T-helper 2 cell treated with Interferon-gamma antibody and Interleukin-4, amounts not matched to agents 5 μg/mL and 100 μg/mL, for 36 hours (primary cell): ENCODE measurements around the gene SCGB1D1.
A peak's percentile ranks its signal among the peaks of the same experiment; 100 is the strongest.

ENCODE experiments used
- DNase-seq: peaks from one replicate; pipeline ENCODE4 v3.0.0; 2021; ENCODE audit warnings: low spot score
- H3K27ac Mint-ChIP-seq: one replicate; pipeline ENCODE4 v1.8.0; 2021; ENCODE audit warnings: mild to moderate bottlenecking, mixed read lengths
- H3K27me3 Mint-ChIP-seq: one replicate; pipeline ENCODE4 v1.8.0; 2021; ENCODE audit warnings: low read depth, mixed read lengths
- H3K36me3 Mint-ChIP-seq: one replicate; pipeline ENCODE4 v1.8.0; 2021; ENCODE audit warnings: low read depth, mixed read lengths
- H3K4me1 Mint-ChIP-seq: one replicate; pipeline ENCODE4 v1.8.0; 2021; ENCODE audit warnings: low read depth, mixed read lengths
- H3K4me3 Mint-ChIP-seq: one replicate; pipeline ENCODE4 v1.8.0; 2022; ENCODE audit warnings: mild to moderate bottlenecking, moderate library complexity, mixed read lengths
- H3K9me3 Mint-ChIP-seq: one replicate; pipeline ENCODE4 v1.8.0; 2021; ENCODE audit warnings: mixed read lengths

SCGB1D1 gene

DNA sequence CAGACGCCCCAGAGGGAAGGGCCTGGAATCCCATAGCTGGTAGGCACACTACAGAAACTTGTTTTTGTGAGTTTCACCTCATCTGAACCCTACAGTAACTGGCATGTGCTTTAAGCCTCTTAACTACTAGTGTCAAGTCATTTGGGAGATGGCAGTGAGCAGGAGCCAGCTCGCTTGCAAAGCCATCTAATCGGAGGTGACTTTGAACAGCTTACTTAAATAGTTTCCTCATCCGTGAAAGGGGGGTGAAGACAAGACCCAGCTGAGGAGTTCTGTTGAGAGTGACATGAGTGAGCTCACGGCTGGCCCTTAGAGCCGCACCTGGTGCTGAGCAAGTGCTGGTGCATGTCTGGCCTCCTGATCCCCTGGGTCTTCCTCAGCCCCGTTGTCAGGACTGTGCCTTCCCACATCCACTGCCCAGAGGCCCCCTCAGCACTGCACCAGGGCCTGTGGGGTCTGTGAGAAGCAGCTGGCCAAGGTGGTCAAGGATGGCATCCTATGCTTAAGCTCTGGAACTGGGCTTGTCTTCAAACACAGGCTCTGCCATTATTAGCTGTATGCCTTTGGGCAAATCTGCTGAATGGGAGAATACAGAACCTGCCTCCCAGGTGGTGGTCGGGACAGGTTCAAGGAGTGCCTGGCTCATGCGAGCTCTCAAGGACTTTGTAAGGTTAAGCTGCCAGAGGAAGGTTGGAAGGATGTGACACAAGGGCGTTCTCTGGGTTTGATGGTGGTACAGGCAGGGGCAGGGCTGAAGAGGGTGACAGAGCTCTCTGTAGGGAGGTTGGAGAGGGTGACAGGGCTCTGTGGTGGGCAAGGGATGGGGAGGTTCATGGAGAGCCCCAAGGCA is 38.9 kb upstream of the SCGB1D1 start:
- no peak for DNase-seq
- H3K36me3 Mint-ChIP-seq = peaks cover 65% of the 10 kb centered on the region
- no peak overlapping the region for H3K4me3 Mint-ChIP-seq
- H3K27me3 Mint-ChIP-seq = no peaks in the 10 kb centered on the region
- H3K9me3 Mint-ChIP-seq = no peaks in the 10 kb centered on the region
- no peak overlapping the region for H3K27ac Mint-ChIP-seq
- H3K4me1 Mint-ChIP-seq = no peaks in the 10 kb centered on the region

DNA sequence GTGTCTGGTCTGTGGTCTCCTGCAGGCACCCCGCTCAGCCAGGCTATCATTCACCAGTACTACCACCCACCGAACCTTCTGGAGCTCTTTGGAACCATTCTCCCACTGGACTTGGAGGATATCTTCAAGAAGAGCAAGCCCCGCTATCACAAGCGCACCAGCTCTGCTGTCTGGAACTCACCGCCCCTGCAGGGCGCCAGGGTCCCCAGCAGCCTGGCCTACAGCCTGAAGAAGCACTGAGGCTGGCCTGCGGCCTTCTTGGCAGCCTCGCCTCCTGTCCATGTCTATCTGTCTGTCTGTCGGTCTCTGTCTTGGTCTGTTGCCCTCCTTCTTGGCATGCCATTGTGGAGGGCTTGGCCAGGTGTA is 38.3 kb upstream of the SCGB1D1 start:
- Mint-ChIP-seq H3K27me3 (no peaks in the 10 kb centered on the region), H3K36me3 (peaks cover 60% of the 10 kb centered on the region), H3K9me3 (no peaks in the 10 kb centered on the region), H3K4me3 (no peak overlapping the region), H3K27ac (no peak overlapping the region), H3K4me1 (no peaks in the 10 kb centered on the region)
- no peak for DNase-seq

DNA sequence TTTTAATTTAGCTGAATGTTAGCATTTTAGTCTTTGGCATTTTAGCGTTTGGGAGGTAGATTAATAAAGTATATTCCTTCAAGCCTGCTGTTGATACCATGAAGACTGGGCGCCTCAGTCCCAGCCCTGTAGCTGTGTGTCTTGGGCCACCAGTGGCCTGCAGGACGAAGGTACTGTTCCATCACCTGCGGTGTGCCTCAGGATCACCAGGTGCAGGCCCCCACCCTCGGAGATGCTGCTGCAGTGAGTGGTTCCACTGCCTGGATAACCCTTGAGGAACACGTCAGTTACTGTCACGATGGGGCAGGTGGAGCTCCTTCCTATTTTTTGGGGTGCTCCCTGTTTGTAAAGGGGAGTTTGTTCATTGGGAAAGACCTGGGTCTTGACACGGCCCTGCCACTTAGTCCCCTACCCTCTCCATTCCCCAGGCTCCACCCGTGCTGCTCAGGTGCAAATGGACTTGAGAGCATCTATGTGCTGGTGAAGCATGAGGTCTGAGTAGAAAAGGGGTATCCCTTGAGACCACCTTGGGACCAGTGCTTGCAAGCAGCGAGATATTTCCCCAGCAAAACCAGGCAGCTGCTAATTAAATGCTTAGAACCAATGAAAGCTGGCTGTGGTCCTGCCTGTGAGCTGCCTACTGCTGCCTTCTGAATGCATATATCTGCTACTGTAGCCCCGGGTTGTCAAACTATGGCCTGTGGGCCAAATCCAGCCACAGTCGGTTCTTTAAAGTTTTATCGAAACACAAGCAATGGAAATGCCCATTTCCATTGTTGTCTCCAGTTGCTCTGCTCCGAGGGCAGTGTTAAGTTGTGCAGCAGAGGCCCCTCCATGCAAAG is 37.5 kb upstream of the SCGB1D1 start:
- Mint-ChIP-seq H3K4me1 (no peaks in the 10 kb centered on the region), H3K9me3 (no peaks in the 10 kb centered on the region), H3K27me3 (no peaks in the 10 kb centered on the region), H3K36me3 (peaks cover 52% of the 10 kb centered on the region), H3K4me3 (no peak overlapping the region), H3K27ac (no peak overlapping the region)
- DNase-seq = no peak

DNA sequence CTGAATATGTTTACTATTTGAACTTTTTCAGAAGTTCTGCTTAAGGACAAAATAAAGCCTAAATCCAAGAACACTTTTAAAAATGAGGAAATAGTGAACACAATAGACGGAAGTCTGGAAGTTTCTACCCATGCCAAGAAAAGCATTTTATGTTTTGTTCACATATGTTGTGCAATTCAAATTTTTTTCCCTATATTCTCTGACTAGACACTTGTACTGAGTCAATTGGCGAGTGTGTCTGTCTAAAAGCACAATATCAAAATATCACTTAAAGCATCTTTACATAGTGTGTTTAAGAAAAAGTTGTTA is 37.0 kb upstream of the SCGB1D1 start:
- DNase-seq = no peak

DNA sequence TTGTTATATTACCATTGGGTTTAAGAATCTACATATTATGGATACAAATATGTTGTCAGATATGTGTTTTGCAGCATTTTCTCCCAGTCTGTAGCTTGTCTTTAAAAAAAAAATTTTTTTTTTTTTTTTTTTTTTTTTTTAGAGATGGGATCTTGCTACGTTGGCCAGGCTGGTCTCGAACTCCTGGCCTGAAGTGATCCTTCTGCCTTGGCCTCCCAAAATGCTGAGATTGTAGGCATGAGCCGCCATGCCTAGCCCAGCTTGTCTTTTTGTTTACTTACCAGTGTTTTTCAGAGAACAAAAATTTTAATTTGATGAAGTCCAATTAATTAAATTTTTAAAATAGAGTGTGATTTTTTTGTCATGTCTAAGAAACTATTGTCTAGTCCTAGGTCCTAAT is 36.4 kb upstream of the SCGB1D1 start:
- Mint-ChIP-seq H3K27me3 (no peaks in the 10 kb centered on the region), H3K9me3 (no peaks in the 10 kb centered on the region), H3K27ac (no peak overlapping the region), H3K36me3 (peaks cover 46% of the 10 kb centered on the region), H3K4me3 (no peak overlapping the region), H3K4me1 (no peaks in the 10 kb centered on the region)
- DNase-seq = no peak

More for the DNA sequence above, 37.0 kb upstream of the SCGB1D1 start:
- no peaks in the 10 kb centered on the region for H3K9me3 Mint-ChIP-seq
- no peak overlapping the region for H3K27ac Mint-ChIP-seq
- H3K4me3 Mint-ChIP-seq = no peak overlapping the region
- H3K4me1 Mint-ChIP-seq = no peaks in the 10 kb centered on the region
- peaks cover 47% of the 10 kb centered on the region for H3K36me3 Mint-ChIP-seq
- no peaks in the 10 kb centered on the region for H3K27me3 Mint-ChIP-seq

DNA sequence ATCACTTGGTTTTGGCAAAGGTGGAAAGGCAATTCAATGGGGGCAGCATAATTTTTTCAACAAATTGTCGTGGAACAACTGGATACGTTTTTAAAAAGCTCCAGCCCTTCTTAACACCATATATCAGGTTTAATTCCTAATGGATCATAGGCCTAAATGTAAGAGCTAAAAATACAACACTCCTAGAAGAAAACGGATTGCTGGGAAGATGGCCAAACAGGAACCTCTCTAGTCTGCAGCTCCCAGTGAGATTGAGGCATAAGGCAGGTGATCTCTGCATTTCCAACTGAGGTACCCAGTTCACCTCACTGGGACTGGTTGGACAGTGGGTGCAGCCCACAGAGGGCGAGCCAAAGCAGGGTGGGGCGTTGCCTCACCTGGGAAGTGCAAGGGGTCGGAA is 32.4 kb upstream of the SCGB1D1 start:
- no peak for DNase-seq
- peaks cover 19% of the 10 kb centered on the region for H3K36me3 Mint-ChIP-seq
- H3K4me1 Mint-ChIP-seq = no peaks in the 10 kb centered on the region

DNA sequence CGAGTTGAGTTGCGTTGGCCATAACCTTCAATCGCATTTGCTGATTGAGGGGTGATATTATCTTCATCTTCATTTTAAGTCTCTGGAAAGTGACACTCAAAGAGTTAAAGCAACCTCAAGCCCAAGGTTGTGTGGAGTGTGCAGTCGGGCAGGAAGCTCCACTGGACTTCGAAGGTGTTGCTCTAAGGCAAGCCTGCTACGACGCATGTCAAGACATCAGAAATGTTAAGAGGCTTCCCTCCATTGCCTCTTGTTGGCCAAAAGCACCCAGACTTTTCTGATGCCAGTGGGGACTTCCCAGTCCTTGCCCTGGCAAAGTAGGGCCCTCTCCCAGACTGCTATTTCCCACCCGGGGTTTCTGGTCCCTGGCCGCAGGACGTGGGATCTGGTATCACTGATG is 23.6 kb upstream of the SCGB1D1 start:
- peaks cover 2% of the 10 kb centered on the region for H3K4me1 Mint-ChIP-seq
- no peaks in the 10 kb centered on the region for H3K36me3 Mint-ChIP-seq

More for the DNA sequence above, 32.4 kb upstream of the SCGB1D1 start:
- H3K27me3 Mint-ChIP-seq = peaks cover 34% of the 10 kb centered on the region
- no peak overlapping the region for H3K27ac Mint-ChIP-seq
- no peaks in the 10 kb centered on the region for H3K9me3 Mint-ChIP-seq
- no peak overlapping the region for H3K4me3 Mint-ChIP-seq

DNA sequence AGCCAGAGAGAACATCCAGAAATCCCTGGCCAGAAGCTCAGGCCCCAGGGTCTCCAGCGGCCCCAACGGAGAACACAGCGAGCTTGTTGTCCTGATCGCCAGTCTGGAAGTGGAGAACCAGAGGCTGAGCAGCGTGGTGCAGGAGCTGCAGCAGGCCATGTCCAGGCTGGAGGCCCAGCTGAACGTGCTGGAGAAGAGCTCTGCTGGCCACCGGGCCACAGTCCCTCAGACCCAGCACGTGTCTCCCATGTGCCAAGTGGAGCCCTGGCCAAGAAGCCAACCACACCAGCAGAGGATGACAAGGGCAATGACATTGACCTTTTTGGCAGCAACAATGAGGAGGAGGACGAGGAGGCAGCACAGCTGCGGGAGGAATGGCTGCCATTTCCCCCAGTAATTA is 20.6 kb upstream of the SCGB1D1 start:
- H3K4me1 Mint-ChIP-seq = peaks cover 4% of the 10 kb centered on the region
- no peak overlapping the region for H3K4me3 Mint-ChIP-seq
- no peak overlapping the region for H3K27ac Mint-ChIP-seq
- no peaks in the 10 kb centered on the region for H3K36me3 Mint-ChIP-seq
- no peak for DNase-seq
- no peaks in the 10 kb centered on the region for H3K9me3 Mint-ChIP-seq
- H3K27me3 Mint-ChIP-seq = peaks cover 22% of the 10 kb centered on the region

More for the DNA sequence above, 23.6 kb upstream of the SCGB1D1 start:
- no peak overlapping the region for H3K27ac Mint-ChIP-seq
- H3K9me3 Mint-ChIP-seq = no peaks in the 10 kb centered on the region
- no peak for DNase-seq
- H3K27me3 Mint-ChIP-seq = peaks cover 26% of the 10 kb centered on the region
- H3K4me3 Mint-ChIP-seq = no peak overlapping the region

DNA sequence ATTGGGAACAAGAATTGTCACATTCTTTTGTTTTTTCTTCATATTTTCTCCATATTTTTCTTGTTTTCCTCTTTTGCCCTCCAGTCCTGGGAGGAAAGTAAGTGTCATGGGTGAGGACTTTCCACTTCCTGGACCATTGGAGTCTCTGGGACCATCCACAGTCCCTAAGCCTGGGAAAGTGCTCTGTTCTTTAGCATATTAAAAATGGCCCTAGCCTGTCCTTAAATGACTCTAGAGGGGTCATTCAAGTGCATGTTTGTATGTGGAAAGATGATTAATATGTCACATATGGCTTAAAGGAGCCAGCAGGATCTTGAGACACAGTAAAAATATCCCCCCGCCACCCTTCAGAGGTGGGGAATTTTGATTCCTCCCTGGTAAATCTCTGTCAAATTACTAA is 20.1 kb upstream of the SCGB1D1 start:
- H3K27ac Mint-ChIP-seq = no peak overlapping the region
- DNase-seq = no peak
- H3K4me3 Mint-ChIP-seq = no peak overlapping the region
- peaks cover 20% of the 10 kb centered on the region for H3K27me3 Mint-ChIP-seq
- H3K9me3 Mint-ChIP-seq = no peaks in the 10 kb centered on the region
- H3K4me1 Mint-ChIP-seq = peaks cover 4% of the 10 kb centered on the region
- no peaks in the 10 kb centered on the region for H3K36me3 Mint-ChIP-seq

DNA sequence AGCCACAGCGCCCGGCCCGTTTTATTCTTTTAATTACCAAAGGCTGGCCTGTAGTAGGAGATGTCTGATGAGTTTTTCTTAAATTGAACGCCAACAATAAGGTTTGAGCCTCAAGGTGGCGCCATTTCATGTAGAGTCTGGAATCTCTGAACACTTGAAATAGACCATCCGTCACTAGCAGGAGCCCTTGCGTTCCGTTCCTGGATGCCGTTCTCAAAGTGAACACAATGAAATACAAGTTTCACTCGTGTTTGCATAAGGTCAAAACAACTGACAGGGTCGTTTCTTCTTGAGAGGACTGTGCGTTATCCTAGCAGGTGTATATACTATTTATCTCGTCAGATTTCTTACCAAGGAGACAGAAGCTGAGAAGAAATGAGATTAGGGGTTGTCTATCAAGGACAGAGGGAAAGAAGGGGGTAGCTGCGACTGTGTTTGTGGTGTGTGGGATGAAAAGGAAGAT is 18.7 kb upstream of the SCGB1D1 start:
- H3K4me1 Mint-ChIP-seq = peaks cover 4% of the 10 kb centered on the region
- H3K36me3 Mint-ChIP-seq = no peaks in the 10 kb centered on the region
- H3K4me3 Mint-ChIP-seq = peak overlapping the region; percentile 30
- no peak overlapping the region for H3K27ac Mint-ChIP-seq
- DNase-seq = peak; percentile 58
- H3K9me3 Mint-ChIP-seq = no peaks in the 10 kb centered on the region
- H3K27me3 Mint-ChIP-seq = peaks cover 20% of the 10 kb centered on the region

DNA sequence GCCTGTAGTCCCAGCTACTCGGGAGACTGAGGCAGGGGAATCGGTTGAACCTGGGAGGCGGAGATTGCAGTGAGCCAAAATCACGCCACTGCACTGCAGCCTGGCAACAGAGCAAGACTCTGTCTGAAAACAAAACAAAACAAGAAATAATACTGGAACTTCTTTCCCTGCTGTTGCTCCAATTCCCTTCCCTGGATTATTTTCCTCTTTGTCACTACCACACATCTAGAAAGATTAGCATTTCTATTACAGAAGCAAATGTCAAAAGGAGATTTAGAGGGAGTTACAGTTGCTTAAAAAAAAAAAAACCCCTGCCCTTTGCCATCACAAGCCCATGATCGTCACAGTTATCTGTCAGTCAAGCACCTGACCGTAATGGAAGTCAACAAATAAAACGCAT is 17.7 kb upstream of the SCGB1D1 start:
- H3K4me3 Mint-ChIP-seq = no peak overlapping the region
- peaks cover 4% of the 10 kb centered on the region for H3K4me1 Mint-ChIP-seq
- no peaks in the 10 kb centered on the region for H3K9me3 Mint-ChIP-seq
- H3K27ac Mint-ChIP-seq = no peak overlapping the region
- DNase-seq = no peak
- peaks cover 20% of the 10 kb centered on the region for H3K27me3 Mint-ChIP-seq
- no peaks in the 10 kb centered on the region for H3K36me3 Mint-ChIP-seq

DNA sequence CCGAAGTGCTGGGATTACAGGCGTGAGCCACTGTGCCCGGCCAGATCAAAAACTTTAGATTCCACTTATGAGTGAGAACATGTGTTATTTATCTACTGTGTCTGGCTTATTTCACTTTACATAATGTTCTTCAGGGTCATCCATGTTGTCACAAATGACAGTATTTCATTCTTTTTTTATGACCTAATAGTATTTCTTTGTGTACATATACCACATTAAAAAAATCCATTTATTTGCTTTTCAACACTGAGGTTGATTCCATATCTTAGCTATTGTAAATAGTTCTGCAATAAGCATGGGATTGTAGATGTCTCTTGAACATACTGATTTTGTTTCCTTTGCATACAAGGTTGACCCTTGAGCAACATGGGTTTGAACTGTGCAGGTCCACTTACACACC is 13.2 kb upstream of the SCGB1D1 start:
- no peak for DNase-seq
- H3K27ac Mint-ChIP-seq = no peak overlapping the region
- no peak overlapping the region for H3K4me3 Mint-ChIP-seq

DNA sequence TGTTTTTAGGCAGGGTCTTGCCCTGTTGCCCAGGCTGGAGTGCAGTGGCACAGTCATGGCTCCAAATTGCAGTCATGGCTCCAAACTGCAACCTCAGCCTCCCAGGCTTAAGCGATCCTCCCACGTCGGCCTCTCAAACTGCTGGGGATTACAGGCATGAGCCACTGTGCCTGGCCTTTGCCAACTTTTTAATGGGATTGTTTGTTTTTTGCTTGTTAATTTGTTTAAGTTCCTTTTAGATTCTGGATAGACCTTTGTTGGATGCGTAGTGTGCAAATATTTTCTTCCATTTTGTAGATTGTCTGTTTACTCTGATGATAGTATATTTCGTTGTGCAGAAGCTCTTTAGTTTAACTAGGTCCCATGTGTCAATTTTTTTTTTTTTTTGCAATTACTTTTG is 10.0 kb upstream of the SCGB1D1 start:
- Mint-ChIP-seq H3K27me3 (peaks cover 16% of the 10 kb centered on the region), H3K4me3 (no peak overlapping the region), H3K4me1 (no peaks in the 10 kb centered on the region), H3K36me3 (no peaks in the 10 kb centered on the region), H3K9me3 (no peaks in the 10 kb centered on the region), H3K27ac (no peak overlapping the region)
- no peak for DNase-seq

More for the DNA sequence above, 13.2 kb upstream of the SCGB1D1 start:
- Mint-ChIP-seq H3K9me3 (no peaks in the 10 kb centered on the region), H3K27me3 (peaks cover 17% of the 10 kb centered on the region), H3K36me3 (no peaks in the 10 kb centered on the region), H3K4me1 (no peaks in the 10 kb centered on the region)

DNA sequence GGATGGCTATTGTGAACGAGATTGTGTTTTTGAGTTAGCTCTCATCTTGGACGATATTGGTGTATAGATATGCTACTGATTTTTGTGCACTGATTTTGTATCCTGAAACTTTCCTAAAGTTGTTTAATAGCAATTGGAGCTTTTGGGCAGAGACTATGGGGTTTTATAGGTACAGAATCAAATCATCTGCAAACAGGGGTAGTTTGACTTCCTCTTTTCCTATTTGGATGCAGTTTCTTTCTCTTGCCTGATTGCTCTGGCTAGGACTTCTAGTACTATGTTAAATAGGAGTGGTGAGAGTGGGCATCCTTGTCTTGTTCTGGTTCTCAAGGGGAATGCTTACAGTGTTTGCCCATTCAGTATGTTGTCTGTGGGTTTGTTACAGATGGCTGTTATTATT is 8.9 kb upstream of the SCGB1D1 start:
- no peak for DNase-seq
- H3K36me3 Mint-ChIP-seq = no peaks in the 10 kb centered on the region
- no peaks in the 10 kb centered on the region for H3K9me3 Mint-ChIP-seq
- no peak overlapping the region for H3K27ac Mint-ChIP-seq
- peaks cover 20% of the 10 kb centered on the region for H3K27me3 Mint-ChIP-seq
- H3K4me3 Mint-ChIP-seq = no peak overlapping the region
- no peaks in the 10 kb centered on the region for H3K4me1 Mint-ChIP-seq
